H1 (cell line): ENCODE data around the gene TAS2R42. TPM values are rescaled to one million over a fixed set of nuclear protein-coding genes. Genes with fewer than 3 reads are reported as not detected.

Experiments used
- CTCF ChIA-PET: fragments of 300-600 bp; sonication (Branson Sonifier 250); formaldehyde crosslinking; loops from one replicate; lab custom pipeline; 2021; ENCODE audit not compliant: partially characterized antibody; lab: Charles Lee
- POLR2A ChIA-PET: fragments of 300-600 bp; sonication (Branson Sonifier 250); formaldehyde crosslinking; loops from one replicate; lab custom pipeline; 2021; ENCODE audit warnings: inconsistent platforms; ENCODE audit not compliant: partially characterized antibody; lab: Charles Lee
- DNase-seq, 2 experiments: peaks; one replicate each; pipeline versions ENCODE4 v3.0.0 to v3.0.0-alpha.2; 2010 to 2022; ENCODE audit warnings: low spot score in 2 of 2, low read depth in 1 of 2, mixed read lengths in 1 of 2
- FAIRE-seq: peaks from 2 replicates; lab custom pipeline; 2011; peaks lifted over from hg19 to GRCh38; lab: Jason Lieb, UNC
- H2AFZ ChIP-seq: 2 replicates; pipeline ENCODE4 v1.8.1; 2012; ENCODE audit warnings: low read length, inconsistent platforms
- H2AK5ac ChIP-seq: 2 replicates; pipeline ENCODE4 v1.6.1; 2013; ENCODE audit warnings: low read depth, low read length
- H2BK120ac ChIP-seq: replicated peaks from 2 replicates; pipeline ENCODE3; 2013; ENCODE audit warnings: low read depth, low read length, inconsistent platforms
- H2BK12ac ChIP-seq: 2 replicates; pipeline ENCODE4 v1.6.1; 2013; ENCODE audit warnings: low read depth, low read length
- H2BK15ac ChIP-seq: 2 replicates; pipeline ENCODE4 v1.6.1; 2013; ENCODE audit warnings: low read length
- H2BK20ac ChIP-seq: 2 replicates; pipeline ENCODE4 v1.6.1; 2013; ENCODE audit warnings: low read length
- H2BK5ac ChIP-seq: 2 replicates; pipeline ENCODE4 v1.6.1; 2013; ENCODE audit warnings: low read depth, low read length
- H3K14ac ChIP-seq: 2 replicates; pipeline ENCODE4 v1.6.1; 2013; ENCODE audit warnings: inconsistent platforms; ENCODE audit not compliant: insufficient read length
- H3K18ac ChIP-seq: 2 replicates; pipeline ENCODE4 v1.6.1; 2013; ENCODE audit warnings: low read length; ENCODE audit errors: extremely low read depth
- H3K23ac ChIP-seq: 2 replicates; pipeline ENCODE4 v1.6.1; 2013; ENCODE audit warnings: inconsistent platforms; ENCODE audit not compliant: insufficient read length
- H3K23me2 ChIP-seq: 2 replicates; pipeline ENCODE4 v1.6.1; 2013; ENCODE audit warnings: low read depth, low read length
- H3K27ac ChIP-seq: 2 replicates; pipeline ENCODE4 v1.6.1; 2011; ENCODE audit warnings: low read depth, low read length, inconsistent platforms
- H3K27me3 ChIP-seq, 4 experiments: replicated peaks in 1 of 4; 1 replicate in 1 of 4; 2 replicates in 3 of 4; pipeline versions ENCODE4 v1.6.1 to v1.8.1; 2011 to 2013; ENCODE audit warnings: low read length in 3 of 4, mild to moderate bottlenecking in 3 of 4, inconsistent platforms in 2 of 4, mixed read lengths in 2 of 4, moderate library complexity in 1 of 4; ENCODE audit not compliant: control insufficient read depth in 3 of 4, insufficient read depth in 3 of 4; ENCODE audit errors: extremely low read depth in 1 of 4
- H3K36me3 ChIP-seq, 4 experiments: 2 replicates each; pipeline versions ENCODE4 v1.6.1 to v1.8.1; 2011 to 2013; ENCODE audit warnings: mild to moderate bottlenecking in 4 of 4, low read length in 3 of 4, moderate library complexity in 2 of 4, control low read depth in 1 of 4, inconsistent platforms in 1 of 4; ENCODE audit not compliant: insufficient read depth in 4 of 4, control insufficient read depth in 2 of 4
- H3K4ac ChIP-seq: replicated peaks from 2 replicates; pipeline ENCODE3; 2013; ENCODE audit warnings: low read length, low read depth, mixed read lengths, inconsistent platforms; ENCODE audit not compliant: insufficient read length
- H3K4me1 ChIP-seq, 4 experiments: replicated peaks in 1 of 4; 1 replicate in 1 of 4; 2 replicates in 3 of 4; pipeline versions ENCODE4 v1.6.1 to v1.8.1; 2011 to 2013; ENCODE audit warnings: low read length in 3 of 4, inconsistent platforms in 2 of 4, mixed read lengths in 1 of 4; ENCODE audit not compliant: insufficient read depth in 4 of 4, control insufficient read depth in 3 of 4
- H3K4me2 ChIP-seq, 2 experiments: 2 replicates each; pipeline versions ENCODE4 v1.6.1 to v1.8.1; 2011 to 2013; ENCODE audit warnings: low read depth in 2 of 2, low read length in 2 of 2, control low read depth in 1 of 2, inconsistent platforms in 1 of 2, mild to moderate bottlenecking in 1 of 2; ENCODE audit not compliant: insufficient read depth in 1 of 2
- H3K4me3 ChIP-seq, 4 experiments: fragments of 200-600, 300-600 bp in 1 of 4; sonication (generic), shearing (Covaris generic), sonication (Bioruptor Twin) in 1 of 4; 2 replicates each; pipeline versions ENCODE4 v1.5.1 to v1.8.1; 2011 to 2016; ENCODE audit warnings: low read length in 4 of 4, low read depth in 3 of 4, control low read depth in 2 of 4, inconsistent platforms in 2 of 4, mild to moderate bottlenecking in 2 of 4, mixed read lengths in 1 of 4, moderate library complexity in 1 of 4; ENCODE audit not compliant: insufficient read depth in 2 of 4; ENCODE audit errors: extremely low read depth in 1 of 4
- H3K56ac ChIP-seq: replicated peaks from 2 replicates; pipeline ENCODE3; 2013; ENCODE audit warnings: low read depth, mild to moderate bottlenecking, mixed read lengths, low read length, inconsistent platforms; ENCODE audit not compliant: insufficient read length
- H3K79me1 ChIP-seq: 2 replicates; pipeline ENCODE4 v1.6.1; 2013; ENCODE audit warnings: low read depth, low read length, control low read depth
- H3K79me2 ChIP-seq, 2 experiments: 2 replicates each; pipeline versions ENCODE4 v1.6.1 to v1.8.1; 2012 to 2013; ENCODE audit warnings: low read length in 2 of 2, mild to moderate bottlenecking in 2 of 2, inconsistent platforms in 1 of 2; ENCODE audit not compliant: insufficient read depth in 2 of 2, control insufficient read depth in 1 of 2
- H3K9ac ChIP-seq, 4 experiments: replicated peaks in 1 of 4; 1 replicate in 1 of 4; 2 replicates in 3 of 4; pipeline versions ENCODE4 v1.6.1 to v1.8.1; 2011 to 2013; ENCODE audit warnings: low read depth in 3 of 4, low read length in 3 of 4, control low read depth in 2 of 4, mild to moderate bottlenecking in 2 of 4, moderate library complexity in 2 of 4, inconsistent platforms in 1 of 4; ENCODE audit errors: extremely low read depth in 1 of 4
- H3K9me3 ChIP-seq, 2 experiments: 2 replicates each; pipeline versions ENCODE4 v1.6.1 to v1.8.1; 2012 to 2013; ENCODE audit warnings: mild to moderate bottlenecking in 2 of 2, moderate library complexity in 2 of 2, control low read depth in 1 of 2, inconsistent platforms in 1 of 2, low read depth in 1 of 2, low read length in 1 of 2, mixed read lengths in 1 of 2; ENCODE audit not compliant: insufficient read depth in 2 of 2
- H4K20me1 ChIP-seq, 2 experiments: replicated peaks in 1 of 2; 2 replicates each; pipeline versions ENCODE3 to v1.8.1; 2011 to 2013; ENCODE audit warnings: inconsistent platforms in 2 of 2, low read length in 2 of 2, mild to moderate bottlenecking in 1 of 2; ENCODE audit not compliant: insufficient read depth in 2 of 2, control insufficient read depth in 1 of 2
- H4K5ac ChIP-seq: 2 replicates; pipeline ENCODE4 v1.6.1; 2013; ENCODE audit warnings: low read length, low read depth, mixed read lengths, inconsistent platforms; ENCODE audit not compliant: insufficient read length
- H4K8ac ChIP-seq: 2 replicates; pipeline ENCODE4 v1.8.0; 2013; ENCODE audit warnings: mild to moderate bottlenecking, moderate library complexity, low read length, inconsistent platforms; ENCODE audit not compliant: insufficient read depth; ENCODE audit errors: extremely low read depth
- H4K91ac ChIP-seq: replicated peaks from 2 replicates; pipeline ENCODE3; 2013; ENCODE audit warnings: low read length, mixed read lengths, inconsistent platforms; ENCODE audit not compliant: insufficient read length
- CTCF ChIP-seq, 3 experiments: IDR thresholded peaks; 1 replicate in 2 of 3; 2 replicates in 1 of 3; pipeline versions ENCODE4 v1.5.1 to v1.6.1; 2011; ENCODE audit warnings: low read length in 3 of 3, mild to moderate bottlenecking in 3 of 3, inconsistent platforms in 2 of 3, low read depth in 1 of 3, moderate library complexity in 1 of 3; ENCODE audit not compliant: insufficient read depth in 1 of 3; ENCODE audit errors: control extremely low read depth in 1 of 3
- KDM5A ChIP-seq: fragments of 200-600 bp; IDR thresholded peaks from 2 replicates; pipeline ENCODE4 v1.7.1; 2012; ENCODE audit warnings: mild to moderate bottlenecking, low read length, inconsistent platforms, mixed read lengths
- RAD21 ChIP-seq, 2 experiments: IDR thresholded peaks in 1 of 2; conservative IDR thresholded peaks in 1 of 2; 2 replicates each; pipeline ENCODE4 v1.6.1; 2011; ENCODE audit warnings: low read depth in 2 of 2, low read length in 2 of 2, improper control_type of control experiment in 1 of 2, inconsistent platforms in 1 of 2, mild to moderate bottlenecking in 1 of 2, moderate library complexity in 1 of 2
- RNF2 ChIP-seq: fragments of 200-900, 300-1000 bp; sonication (generic); IDR thresholded peaks from 2 replicates; pipeline ENCODE4 v1.7.1; 2016; ENCODE audit warnings: borderline replicate concordance, low read depth, mild to moderate bottlenecking, antibody characterized with exemption, low read length; ENCODE audit not compliant: poor library complexity, severe bottlenecking; ENCODE audit errors: missing control alignments
- SIRT6 ChIP-seq: IDR thresholded peaks from one replicate; pipeline ENCODE4 v1.7.1; 2012; ENCODE audit warnings: low read length, inconsistent platforms
- SRF ChIP-seq: IDR thresholded peaks from 2 replicates; pipeline ENCODE4 v1.6.1; 2011; ENCODE audit warnings: mild to moderate bottlenecking, low read depth, low read length, moderate library complexity
- TBP ChIP-seq: IDR thresholded peaks from 2 replicates; pipeline ENCODE4 v1.6.1; 2011; ENCODE audit warnings: low read depth, low read length, improper control_type of control experiment
- USF2 ChIP-seq: IDR thresholded peaks from 2 replicates; pipeline ENCODE4 v1.6.1; 2011; ENCODE audit warnings: low read length, improper control_type of control experiment
- WGBS, 2 experiments: shearing (Covaris generic) in 1 of 2; methylation state at CpG; one replicate each; pipeline versions ENCODE4 v1.1.6 to v1.1.7; 2013 to 2015; ENCODE audit warnings: low lambda C conversion rate in 2 of 2, mixed read lengths in 2 of 2, inconsistent platforms in 1 of 2, low coverage in 1 of 2, missing lambda C conversion rate in 1 of 2; ENCODE audit not compliant: insufficient replicate concordance in 2 of 2, insufficient coverage in 1 of 2, insufficient read length in 1 of 2; ENCODE audit errors: extremely low coverage in 1 of 2, missing lambda C conversion rate in 1 of 2; 5-methylcytosine and 5-hydroxymethylcytosine counted together
- polyA plus RNA-seq, 7 experiments: library from polyadenylated mRNA; depleted of rRNA in 3 of 7; stranded (reverse) in 5 of 7; unstranded in 2 of 7; fragments of >200 nt in 5 of 7; fragments of 200-250 nt in 2 of 7; gene quantifications; 1 replicate in 5 of 7; 2 replicates in 1 of 7; 4 replicates in 1 of 7; pipeline versions ENCODE4 v1.2.1 to v1.2.3, GENCODE V29; 2011 to 2013; ENCODE audit warnings: missing spikeins in 2 of 7, mixed read lengths in 2 of 7
- total RNA-seq: library from RNA; stranded (reverse); fragmentation: NEBNext Ultra II Directional; extraction: Animal tissue kit (Norgen Biotek cat#: 25700); gene quantifications from 2 replicates; pipeline ENCODE4 v1.2.1, GENCODE V29; 2021

The TAS2R42 gene
- total and polyA plus RNA-seq, 2 of the 8 experiments (the other 6 are each of a cell fraction or from before 2014, with no cell fraction given), result not detected

- 61% methylated on average over 5 of the region's 5 CpGs; no CpG with 5 or more reads in 1 of the 2 experiments for WGBS, 2 experiments
- Histone ChIP-seq H3K4me2 (no peak overlapping the region), H4K20me1 (no peaks in the 10 kb centered on the region), H3K23ac (no peak overlapping the region), H3K4me3 (no peak overlapping the region), H2BK120ac (no peak overlapping the region), H4K5ac (no peak overlapping the region), H2BK20ac (no peak overlapping the region), H4K8ac (no peak overlapping the region), H3K4me1 (no peaks in the 10 kb centered on the region), H3K23me2 (no peaks in the 10 kb centered on the region), H3K9ac (no peak overlapping the region), H3K27ac (no peak overlapping the region), H3K27me3 (no peaks in the 10 kb centered on the region), H4K91ac (no peak overlapping the region), H3K9me3 (no peaks in the 10 kb centered on the region), H3K4ac (no peak overlapping the region), H3K36me3 (no peaks in the 10 kb centered on the region), H2AFZ (no peak overlapping the region), H3K18ac (no peak overlapping the region), H2AK5ac (no peak overlapping the region), H3K14ac (no peak overlapping the region), H3K79me1 (no peaks in the 10 kb centered on the region), H2BK15ac (no peak overlapping the region), H2BK12ac (no peak overlapping the region), H3K79me2 (no peaks in the 10 kb centered on the region), H3K56ac (no peak overlapping the region), H2BK5ac (no peak overlapping the region)
- DNase-seq (peak; percentile 56 to 75), FAIRE-seq (peak; percentile 99)
- ChIA-PET POLR2A (interaction anchor here (1.3 kb wide), 1 partner anchor 249 kb away, joined by 3 read pairs; no protein-coding TSS in a partner anchor), CTCF (interaction anchor here (0.6 to 10.9 kb wide), 20 partner anchors 10 to 457 kb away, joined by 3 to 230 read pairs (median 4); no protein-coding TSS in a partner anchor)
- TF ChIP-seq RNF2, result no peak
- TF ChIP-seq RAD21 (IDR thresholded peaks at IDR 0.05 in 1 of 2, conservative IDR thresholded peaks at IDR 0.05 in 1 of 2; ENCODE audit: low read depth in 2 of 2, low read length in 2 of 2), result peak; percentile 95 to 97
- TF ChIP-seq KDM5A, result no peak
- TF ChIP-seq SIRT6, result no peak
- no peak for TF ChIP-seq SRF
- peak; percentile 73 to 95 (median 94) for TF ChIP-seq CTCF (IDR thresholded peaks at IDR 0.05; ENCODE audit: control extremely low read depth in 1 of 3, insufficient read depth in 1 of 3, low read depth in 1 of 3, low read length in 3 of 3)
- TF ChIP-seq TBP, result no peak
- TF ChIP-seq USF2, result no peak
Observed at GRCh38 chr12:11228296-11228879, 41.7 kb upstream of the TAS2R42 start.
